22Rv1 (cell line): ENCODE results near the gene CCM2.

Experiments used
- ZFX ChIP-seq: fragments of 450-650 bp; IDR thresholded peaks from 2 replicates; pipeline ENCODE4 v1.6.1; 2017; ENCODE audit warnings: antibody characterized with exemption, borderline replicate concordance
- TF ChIP-seq, protein P1 (sequence below): fragments of 450-650 bp; IDR thresholded peaks from 2 replicates; pipeline ENCODE4 v1.5.1; 2017; ENCODE audit warnings: mild to moderate bottlenecking

DNA sequence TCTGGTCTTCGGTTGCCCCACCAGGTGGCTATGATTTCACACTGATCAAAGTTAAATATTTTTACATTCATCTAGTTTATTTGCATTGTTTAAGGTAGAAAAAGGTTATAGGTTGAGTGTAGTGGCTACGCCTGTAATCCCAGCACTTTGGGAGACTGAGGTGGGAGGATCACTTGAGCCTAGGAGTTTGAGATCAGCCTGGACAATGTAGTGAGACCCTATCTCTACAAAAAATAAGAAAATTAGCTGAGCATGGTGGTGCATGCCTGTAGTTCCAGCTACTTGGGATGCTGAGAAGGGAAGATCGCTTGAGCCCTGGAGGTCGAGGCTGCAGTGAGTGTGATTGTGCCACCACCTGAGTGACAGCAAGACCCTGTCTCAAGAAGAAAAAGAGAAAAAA, 3.8 kb downstream of the CCM2 start:
- TF ChIP-seq, protein P1, sequence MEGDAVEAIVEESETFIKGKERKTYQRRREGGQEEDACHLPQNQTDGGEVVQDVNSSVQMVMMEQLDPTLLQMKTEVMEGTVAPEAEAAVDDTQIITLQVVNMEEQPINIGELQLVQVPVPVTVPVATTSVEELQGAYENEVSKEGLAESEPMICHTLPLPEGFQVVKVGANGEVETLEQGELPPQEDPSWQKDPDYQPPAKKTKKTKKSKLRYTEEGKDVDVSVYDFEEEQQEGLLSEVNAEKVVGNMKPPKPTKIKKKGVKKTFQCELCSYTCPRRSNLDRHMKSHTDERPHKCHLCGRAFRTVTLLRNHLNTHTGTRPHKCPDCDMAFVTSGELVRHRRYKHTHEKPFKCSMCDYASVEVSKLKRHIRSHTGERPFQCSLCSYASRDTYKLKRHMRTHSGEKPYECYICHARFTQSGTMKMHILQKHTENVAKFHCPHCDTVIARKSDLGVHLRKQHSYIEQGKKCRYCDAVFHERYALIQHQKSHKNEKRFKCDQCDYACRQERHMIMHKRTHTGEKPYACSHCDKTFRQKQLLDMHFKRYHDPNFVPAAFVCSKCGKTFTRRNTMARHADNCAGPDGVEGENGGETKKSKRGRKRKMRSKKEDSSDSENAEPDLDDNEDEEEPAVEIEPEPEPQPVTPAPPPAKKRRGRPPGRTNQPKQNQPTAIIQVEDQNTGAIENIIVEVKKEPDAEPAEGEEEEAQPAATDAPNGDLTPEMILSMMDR: no peak
- TF ChIP-seq ZFX: no peak
